Heart left ventricle (tissue), 16 donors: ENCODE measurements around the gene FBXW4. TPM values are rescaled to one million over a fixed set of nuclear protein-coding genes. Genes with fewer than 3 reads are reported as not detected.

Experiments used
- ATAC-seq, 4 donors: fragments of 200-7000 bp; cut with Tn5 transposase; one replicate each; pipeline ENCODE4 v1.9.1; 2020 to 2022; ENCODE audit warnings: moderate library complexity in 4 of 4, mild to moderate bottlenecking in 3 of 4, moderate number of reproducible peaks in 1 of 4
- DNase-seq, 5 donors: peaks; one replicate each; pipeline ENCODE4 v3.0.0-alpha.2; 2020
- H3K27ac ChIP-seq, 12 donors: fragments of 200-600 bp; sonication (generic) in 4 of 12; one replicate each; pipeline versions ENCODE4 v1.5.0 to v1.8.0; 2016 to 2022; ENCODE audit warnings: mild to moderate bottlenecking in 2 of 12
- H3K27me3 ChIP-seq, 9 donors: fragments of 200-600 bp; sonication (generic) in 2 of 9; one replicate each; pipeline versions ENCODE4 v1.5.1 to v1.8.0; 2016 to 2022; ENCODE audit warnings: mild to moderate bottlenecking in 3 of 9
- H3K36me3 ChIP-seq, 9 donors: fragments of 200-600 bp; sonication (generic) in 2 of 9; one replicate each; pipeline versions ENCODE4 v1.5.0 to v1.8.0; 2018 to 2022; ENCODE audit warnings: mild to moderate bottlenecking in 2 of 9
- H3K4me1 ChIP-seq, 12 donors: fragments of 200-600 bp; sonication (generic) in 4 of 12; one replicate each; pipeline versions ENCODE4 v1.5.0 to v1.8.0; 2016 to 2022; ENCODE audit warnings: mild to moderate bottlenecking in 3 of 12
- H3K4me3 ChIP-seq, 12 donors: fragments of 200-600 bp; sonication (generic) in 4 of 12; one replicate each; pipeline versions ENCODE4 v1.5.0 to v1.8.0; 2017 to 2022; ENCODE audit warnings: mild to moderate bottlenecking in 9 of 12, moderate library complexity in 4 of 12
- H3K9me3 ChIP-seq, 12 donors: fragments of 200-600 bp; sonication (generic) in 4 of 12; one replicate each; pipeline versions ENCODE4 v1.5.0 to v1.8.0; 2016 to 2022; ENCODE audit warnings: mild to moderate bottlenecking in 1 of 12
- CTCF ChIP-seq, 12 donors: fragments of 200-600 bp; sonication (generic) in 4 of 12; IDR thresholded peaks; one replicate each; pipeline versions ENCODE4 v1.5.0 to v1.8.0; 2018 to 2022; ENCODE audit warnings: antibody characterized with exemption in 12 of 12, mild to moderate bottlenecking in 5 of 12
- POLR2A ChIP-seq, 2 donors: fragments of 450-650 bp; IDR thresholded peaks; one replicate each; pipeline ENCODE4 v1.6.1; 2017; ENCODE audit warnings: antibody characterized with exemption in 2 of 2, mild to moderate bottlenecking in 2 of 2, moderate library complexity in 2 of 2
- WGBS, 4 donors: extraction: QIAGEN DNeasy Blood & Tissue Kit in 2 of 4; methylation state at CpG; one replicate each; pipeline versions ENCODE4 v1.1.5 to v1.1.7; 2013 to 2018; 5-methylcytosine and 5-hydroxymethylcytosine counted together
- intact Hi-C, 10 donors: fragments of 100-400 bp; cut with DNase I; formaldehyde crosslinking; loops; one replicate each; pipeline versions ENCODE4 v1.11.1 to v1.14.2; 2022
- polyA plus RNA-seq, 2 donors: library from polyadenylated mRNA; stranded (reverse); fragments of 200-250 nt; gene quantifications; one replicate each; pipeline ENCODE4 v1.2.3, GENCODE V29; 2013
- total RNA-seq, 9 donors: library from RNA; depleted of rRNA in 2 of 9; stranded (reverse); fragments of >200 nt in 2 of 9; fragmentation: NEBNext Ultra II Directional in 3 of 9; extraction: Animal tissue kit (Norgen Biotek cat#: 25700) in 3 of 9; gene quantifications; one replicate each; pipeline versions ENCODE4 v1.1.0 to v1.2.4, GENCODE V29; 2016 to 2023
- donor health status: ischemic (EF 13 %, LVEDD 7.1; RV severe dilation, severe dysfunction).
- donor health status: healthy with polysubstance abuse.
- donor health status: DM: no; HTN: yes; CAD: no.
- donor health status: DM: no; HTN: no; CAD: no.
- donor health status: ischemic (EF 25% LVEDD 6.9; RV normal size, moderate dysfunction).
- donor health status: ischemic (EF 25% LVEDD 5.7; RV mildly dilated, moderate dysfunction).
- donor health status: healthy.
- donor health status: DM: yes; HTN: yes; CAD: no.
- donor health status: ischemic (EF 35%, LVEDD 5.7; RV mildly dilated, moderate dysfunction).
- donor health status: nonischemic (EF 11% LVEDD 7.7; RV severe dilation, severe dysfunction).
- donor health status: DM: yes; HTN: yes; CAD: no.
- donor health status: PGD.
- donor health status: ischemic (EF 29% LVEDD 5.4; RV normal size, mild dysfunction).
- donor health status: nonischemic (EF 23%, LVEDD 6.1; RV moderate dilation, normal function).

FBXW4 gene
- total and polyA plus RNA-seq, 11 donors: 35.8 to 116 (median 80.9) TPM

GRCh38 chr10:101647255-101647654, 47.7 kb downstream of the FBXW4 start:
- H3K4me1 ChIP-seq: peaks cover 0 to 15% (median 4%) of the 10 kb centered on the region in 12 donors
- 82 to 93% (median 90%) methylated on average over 2 of the region's 2 CpGs for WGBS, 4 donors
- DNase-seq (no peak), ATAC-seq (no peak)
- H3K4me3 ChIP-seq: no peak overlapping the region
- no peaks in the 10 kb centered on the region for H3K9me3 ChIP-seq
- no peaks in the 10 kb centered on the region for H3K27me3 ChIP-seq
- intact Hi-C loops: no loop called here
- peaks cover 0 to 71% (median 26%) of the 10 kb centered on the region in 9 donors for H3K36me3 ChIP-seq
- TF ChIP-seq POLR2A (IDR thresholded peaks at IDR 0.05) (no peak), CTCF (IDR thresholded peaks at IDR 0.05) (no peak)
- H3K27ac ChIP-seq: no peak overlapping the region

GRCh38 chr10:101646364-101646763, 48.6 kb downstream of the FBXW4 start:
- 36 to 70% (median 50%) methylated on average over 5 to 6 of the region's 6 CpGs for WGBS, 4 donors
- Histone ChIP-seq H3K4me1 (peaks cover 0 to 15% (median 4%) of the 10 kb centered on the region in 12 donors), H3K27me3 (no peaks in the 10 kb centered on the region), H3K27ac (peak overlapping the region in 1 of 12 donors; percentile 12), H3K36me3 (peaks cover 0 to 68% (median 21%) of the 10 kb centered on the region in 9 donors), H3K4me3 (no peak overlapping the region), H3K9me3 (no peaks in the 10 kb centered on the region)
- peak in 3 of 5 donors; percentile 15 to 45 (median 43) for DNase-seq
- intact Hi-C loops: no loop called here
- TF ChIP-seq CTCF (IDR thresholded peaks at IDR 0.05) (no peak), POLR2A (IDR thresholded peaks at IDR 0.05) (no peak)
- ATAC-seq: peak in 3 of 4 donors; percentile 38 to 69 (median 54)

GRCh38 chr10:101645659-101646058, 49.3 kb downstream of the FBXW4 start:
- no peak for TF ChIP-seq POLR2A (IDR thresholded peaks at IDR 0.05)
- TF ChIP-seq CTCF (IDR thresholded peaks at IDR 0.05): no peak
- Histone ChIP-seq H3K27ac (no peak overlapping the region), H3K4me3 (no peak overlapping the region), H3K27me3 (no peaks in the 10 kb centered on the region), H3K4me1 (peaks cover 0 to 15% (median 4%) of the 10 kb centered on the region in 12 donors), H3K36me3 (peaks cover 0 to 61% (median 20%) of the 10 kb centered on the region in 9 donors), H3K9me3 (no peaks in the 10 kb centered on the region)
- WGBS, 4 donors: 67 to 80% (median 72%) methylated on average over 1 of the region's 1 CpG
- DNase-seq (no peak), ATAC-seq (no peak)
- intact Hi-C loops: no loop called here

GRCh38 chr10:101644002-101644401, 51.0 kb downstream of the FBXW4 start:
- Histone ChIP-seq H3K27me3 (no peaks in the 10 kb centered on the region), H3K4me3 (no peak overlapping the region), H3K27ac (no peak overlapping the region), H3K36me3 (peaks cover 0 to 49% (median 9%) of the 10 kb centered on the region in 9 donors), H3K4me1 (peaks cover 0 to 15% (median 4%) of the 10 kb centered on the region in 12 donors), H3K9me3 (no peaks in the 10 kb centered on the region)
- ATAC-seq: no peak
- intact Hi-C loops: no loop called here
- DNase-seq: no peak
- 75 to 92% (median 78%) methylated on average over 3 of the region's 3 CpGs for WGBS, 4 donors
- TF ChIP-seq POLR2A (IDR thresholded peaks at IDR 0.05) (no peak), CTCF (IDR thresholded peaks at IDR 0.05) (no peak)
